Panc1 (cell line): Measurements from ENCODE around the gene DHX38. TPM values are rescaled to one million over a fixed set of nuclear protein-coding genes. Genes with fewer than 3 reads are reported as not detected.

Experiments used
- ATAC-seq: fragments of 200-7000 bp; cut with Tn5 transposase; 2 replicates; pipeline ENCODE4 v1.9.1; 2020; ENCODE audit warnings: mild to moderate bottlenecking, moderate library complexity
- BruUV-seq: library from RNA; stranded (reverse); fragments of 400-500 nt; replicated peaks from 2 replicates; lab custom pipeline; 2021; lab: Mats Ljungman, UMichigan
- CTCF ChIA-PET: fragments of 300-600 bp; sonication (Branson Sonifier 250); formaldehyde crosslinking; loops from one replicate; lab custom pipeline; 2022; ENCODE audit warnings: antibody characterized with exemption; lab: Charles Lee
- POLR2A ChIA-PET: fragments of 300-600 bp; sonication (Branson Sonifier 250); formaldehyde crosslinking; loops from one replicate; lab custom pipeline; 2022; ENCODE audit warnings: antibody characterized with exemption; lab: Charles Lee
- DNase-seq: peaks from one replicate; pipeline ENCODE4 v3.0.0-alpha.2; 2010; ENCODE audit warnings: low read depth, low spot score
- H3K27ac ChIP-seq: 2 replicates; pipeline ENCODE4 v1.5.1; 2011; ENCODE audit warnings: mild to moderate bottlenecking, low read length, inconsistent platforms
- H3K27me3 ChIP-seq: fragments of 200-500 bp; sonication (Bioruptor generic); 2 replicates; pipeline ENCODE4 v1.6.0; 2014; ENCODE audit warnings: low read length, inconsistent platforms; ENCODE audit not compliant: control insufficient read depth, insufficient read depth
- H3K36me3 ChIP-seq: fragments of 200-500 bp; sonication (Bioruptor generic); 2 replicates; pipeline ENCODE4 v1.5.1; 2014; ENCODE audit warnings: inconsistent platforms, mild to moderate bottlenecking, low read length, moderate library complexity; ENCODE audit not compliant: control insufficient read depth, insufficient read depth
- H3K4me1 ChIP-seq: 2 replicates; pipeline ENCODE4 v1.5.1; 2011; ENCODE audit warnings: inconsistent platforms, mild to moderate bottlenecking, low read length, moderate library complexity; ENCODE audit not compliant: control insufficient read depth, insufficient read depth
- H3K4me3 ChIP-seq, 2 experiments: 2 replicates each; pipeline ENCODE4 v1.5.1; 2011 to 2012; ENCODE audit warnings: low read depth in 2 of 2, low read length in 2 of 2, mild to moderate bottlenecking in 2 of 2, inconsistent platforms in 1 of 2, moderate library complexity in 1 of 2
- H3K9me3 ChIP-seq: fragments of 200-500 bp; sonication (Bioruptor generic); 2 replicates; pipeline ENCODE4 v1.5.1; 2014; ENCODE audit warnings: low read depth, mild to moderate bottlenecking, inconsistent platforms, low read length, moderate library complexity; ENCODE audit not compliant: control insufficient read depth, insufficient read depth
- CTCF ChIP-seq: fragments of 450-650 bp; IDR thresholded peaks from 2 replicates; pipeline ENCODE4 v1.5.1; 2017; ENCODE audit warnings: mild to moderate bottlenecking
- POLR2AphosphoS5 ChIP-seq: IDR thresholded peaks from 2 replicates; pipeline ENCODE4 v1.6.1; 2012; ENCODE audit warnings: mild to moderate bottlenecking, low read depth, low read length, moderate library complexity
- REST ChIP-seq, 2 experiments: IDR thresholded peaks; 2 replicates each; pipeline ENCODE4 v1.6.1; 2011 to 2012; ENCODE audit warnings: low read depth in 2 of 2, control low read depth in 1 of 2, low read length in 1 of 2, mild to moderate bottlenecking in 1 of 2, moderate library complexity in 1 of 2; ENCODE audit not compliant: insufficient read depth in 1 of 2
- SIN3A ChIP-seq: IDR thresholded peaks from 2 replicates; pipeline ENCODE4 v1.6.1; 2012; ENCODE audit warnings: low read depth, mild to moderate bottlenecking, low read length, moderate library complexity, borderline replicate concordance; ENCODE audit not compliant: insufficient read depth
- TCF7L2 ChIP-seq: IDR thresholded peaks from 2 replicates; pipeline ENCODE4 v1.6.1; 2011; ENCODE audit warnings: mild to moderate bottlenecking, low read depth, low read length, inconsistent platforms
- in situ Hi-C: cut with HindIII; loops from 2 replicates; pipeline ENCODE4 v1.10.0; 2016; ENCODE audit warnings: low sequenced_read_pairs, low pct_unique_long_range_greater_than_20kb
- intact Hi-C: fragments of 100-400 bp; cut with micrococcal nuclease; formaldehyde crosslinking; loops from one replicate; pipeline ENCODE4 v1.10.0; 2022; ENCODE audit not compliant: unreplicated experiment
- total RNA-seq: library from RNA; stranded (reverse); gene quantifications from one replicate; pipeline ENCODE4 v1.2.1, GENCODE V29; 2021; ENCODE audit not compliant: unreplicated experiment

DHX38 gene
- total RNA-seq, 1 experiment from 2014 or later: 45.5 TPM

GRCh38 chr16:72128701-72129100, 35.1 kb downstream of the DHX38 start:
- Histone ChIP-seq H3K4me1 (no peaks in the 10 kb centered on the region), H3K4me3 (no peak overlapping the region), H3K9me3 (no peaks in the 10 kb centered on the region), H3K36me3 (no peaks in the 10 kb centered on the region), H3K27me3 (peaks cover 2% of the 10 kb centered on the region; the same call in 1 of the 2 replicates), H3K27ac (no peak overlapping the region)
- BruUV-seq: no TSS peak
- POLR2A ChIA-PET: interaction anchor here (0.6 kb wide), 1 partner anchor 580 kb away, joined by 3 read pairs; no protein-coding TSS in a partner anchor
- in situ Hi-C loops (no loop called here), intact Hi-C loops (loop anchor here (5.0 kb wide), 1 partner anchor 339 kb away; no protein-coding TSS in a partner anchor)
- no peak for ATAC-seq
- CTCF ChIA-PET: no interaction called here
- TF ChIP-seq TCF7L2: no peak
- no peak for TF ChIP-seq POLR2AphosphoS5
- TF ChIP-seq REST (IDR thresholded peaks at IDR 0.05; ENCODE audit: insufficient read depth in 1 of 2, low read depth in 2 of 2, low read length in 1 of 2): no peak
- no peak for TF ChIP-seq SIN3A
- no peak for TF ChIP-seq CTCF
- DNase-seq: no peak

DNA sequence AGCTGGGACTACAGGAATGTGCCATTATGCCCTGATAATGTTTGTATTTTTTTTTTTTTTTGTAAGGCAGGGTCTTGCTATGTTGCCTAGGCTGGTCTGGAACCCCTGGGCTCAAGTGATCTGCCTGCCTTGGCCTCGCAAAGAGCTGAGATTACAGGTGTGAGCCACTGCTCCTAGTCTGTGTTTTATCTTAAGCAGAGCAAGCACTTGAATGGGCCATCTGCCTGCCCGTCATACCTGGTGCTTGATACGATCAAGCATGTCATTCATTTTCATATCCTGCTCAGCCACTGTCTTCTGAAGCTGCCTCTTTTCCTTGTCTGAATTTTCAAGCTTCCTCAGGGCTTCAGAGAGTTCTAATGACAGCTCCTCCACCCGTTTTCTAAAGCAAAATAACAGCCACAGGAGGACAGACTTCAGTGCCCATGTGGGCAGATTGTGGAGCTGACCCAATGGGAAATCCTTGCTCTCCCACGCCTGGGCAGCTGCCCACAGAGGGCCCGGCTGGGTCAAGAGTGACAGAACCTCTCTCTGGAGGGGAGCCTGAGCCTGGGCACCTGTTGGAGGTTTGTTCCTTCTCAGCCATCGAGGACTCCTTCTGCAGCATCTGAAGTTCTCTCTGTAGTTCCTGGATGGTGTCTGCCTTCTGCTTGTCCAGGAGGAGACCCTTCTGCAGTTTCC, 36.5 kb downstream of the DHX38 start:
- intact Hi-C loops: loop anchor here (5.0 kb wide), 1 partner anchor 337 kb away; no protein-coding TSS in a partner anchor
- no peaks in the 10 kb centered on the region for H3K36me3 ChIP-seq
- no peaks in the 10 kb centered on the region for H3K4me1 ChIP-seq
- TF ChIP-seq POLR2AphosphoS5 (no peak), REST (IDR thresholded peaks at IDR 0.05; ENCODE audit: insufficient read depth in 1 of 2, low read depth in 2 of 2, low read length in 1 of 2) (no peak), CTCF (no peak), TCF7L2 (no peak), SIN3A (no peak)
- CTCF ChIA-PET: interaction anchor here (0.6 to 0.7 kb wide), 2 partner anchors 24 to 285 kb away, joined by 6 to 10 read pairs; no protein-coding TSS in a partner anchor
- POLR2A ChIA-PET: no interaction called here
- no peaks in the 10 kb centered on the region for H3K9me3 ChIP-seq
- in situ Hi-C loops: no loop called here
- no peak overlapping the region for H3K27ac ChIP-seq
- DNase-seq: no peak
- H3K4me3 ChIP-seq: no peak overlapping the region
- ATAC-seq: no peak
- no TSS peak for BruUV-seq
- H3K27me3 ChIP-seq: peaks cover 2% of the 10 kb centered on the region; the same call in 1 of the 2 replicates
